A673 (cell line): ENCODE data around the gene CPOX.

Source experiments
- EZH2 ChIP-seq: fragments of 200-600 bp; sonication (generic); IDR thresholded peaks from 2 replicates; pipeline ENCODE4 v1.6.1; 2017; ENCODE audit warnings: borderline replicate concordance, low read depth, mild to moderate bottlenecking, mixed read lengths, antibody characterized with exemption, low read length; ENCODE audit not compliant: poor library complexity, severe bottlenecking
- TF ChIP-seq, protein P1 (sequence below): fragments of 300-800, 200-600 bp; sonication (generic); conservative IDR thresholded peaks from 2 replicates; pipeline ENCODE4 v1.5.1; 2017; ENCODE audit warnings: low read depth, mild to moderate bottlenecking, antibody characterized with exemption, low read length, moderate library complexity, mixed read lengths

DNA sequence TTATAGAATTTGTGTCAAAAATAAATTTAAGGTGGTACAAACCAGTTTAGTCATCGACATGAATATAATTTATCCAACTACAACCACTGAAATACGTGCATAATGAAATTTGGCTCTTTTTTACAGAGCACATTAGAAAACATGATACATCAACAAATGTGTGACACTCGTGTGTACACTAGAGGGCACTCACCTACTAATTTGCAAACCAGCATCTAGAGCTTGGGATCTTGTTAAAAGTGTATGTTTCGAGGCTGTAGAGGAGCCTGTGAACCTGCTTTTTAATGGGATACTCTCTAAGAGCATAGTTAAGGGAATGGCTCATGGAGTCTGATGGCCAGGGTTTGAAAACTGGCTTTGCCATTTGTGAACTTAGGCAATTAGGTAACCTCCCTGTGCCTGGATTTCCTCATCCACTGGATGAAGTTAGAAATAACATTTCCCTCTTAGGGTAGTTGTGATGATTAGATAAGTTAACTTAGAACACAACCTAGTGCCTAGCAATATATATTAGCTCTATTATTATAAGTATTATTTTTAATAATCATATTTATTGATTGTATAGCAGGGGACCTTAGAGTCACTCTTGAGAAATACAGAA lies 8.8 kb upstream of the CPOX start:
- TF ChIP-seq, protein P1, sequence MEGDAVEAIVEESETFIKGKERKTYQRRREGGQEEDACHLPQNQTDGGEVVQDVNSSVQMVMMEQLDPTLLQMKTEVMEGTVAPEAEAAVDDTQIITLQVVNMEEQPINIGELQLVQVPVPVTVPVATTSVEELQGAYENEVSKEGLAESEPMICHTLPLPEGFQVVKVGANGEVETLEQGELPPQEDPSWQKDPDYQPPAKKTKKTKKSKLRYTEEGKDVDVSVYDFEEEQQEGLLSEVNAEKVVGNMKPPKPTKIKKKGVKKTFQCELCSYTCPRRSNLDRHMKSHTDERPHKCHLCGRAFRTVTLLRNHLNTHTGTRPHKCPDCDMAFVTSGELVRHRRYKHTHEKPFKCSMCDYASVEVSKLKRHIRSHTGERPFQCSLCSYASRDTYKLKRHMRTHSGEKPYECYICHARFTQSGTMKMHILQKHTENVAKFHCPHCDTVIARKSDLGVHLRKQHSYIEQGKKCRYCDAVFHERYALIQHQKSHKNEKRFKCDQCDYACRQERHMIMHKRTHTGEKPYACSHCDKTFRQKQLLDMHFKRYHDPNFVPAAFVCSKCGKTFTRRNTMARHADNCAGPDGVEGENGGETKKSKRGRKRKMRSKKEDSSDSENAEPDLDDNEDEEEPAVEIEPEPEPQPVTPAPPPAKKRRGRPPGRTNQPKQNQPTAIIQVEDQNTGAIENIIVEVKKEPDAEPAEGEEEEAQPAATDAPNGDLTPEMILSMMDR, result peak; percentile 81
- no peak for TF ChIP-seq EZH2
